H1 (cell line): ENCODE measurements around the gene TMEM117. TPM values are rescaled to one million over a fixed set of nuclear protein-coding genes. Genes with fewer than 3 reads are reported as not detected.

Source experiments
- CTCF ChIA-PET: fragments of 300-600 bp; sonication (Branson Sonifier 250); formaldehyde crosslinking; loops from one replicate; lab custom pipeline; 2021; ENCODE audit not compliant: partially characterized antibody; lab: Charles Lee
- POLR2A ChIA-PET: fragments of 300-600 bp; sonication (Branson Sonifier 250); formaldehyde crosslinking; loops from one replicate; lab custom pipeline; 2021; ENCODE audit warnings: inconsistent platforms; ENCODE audit not compliant: partially characterized antibody; lab: Charles Lee
- DNase-seq, 2 experiments: peaks; one replicate each; pipeline versions ENCODE4 v3.0.0 to v3.0.0-alpha.2; 2010 to 2022; ENCODE audit warnings: low spot score in 2 of 2, low read depth in 1 of 2, mixed read lengths in 1 of 2
- FAIRE-seq: peaks from 2 replicates; lab custom pipeline; 2011; peaks lifted over from hg19 to GRCh38; lab: Jason Lieb, UNC
- H2AFZ ChIP-seq: 2 replicates; pipeline ENCODE4 v1.8.1; 2012; ENCODE audit warnings: low read length, inconsistent platforms
- H2AK5ac ChIP-seq: 2 replicates; pipeline ENCODE4 v1.6.1; 2013; ENCODE audit warnings: low read depth, low read length
- H2BK120ac ChIP-seq: replicated peaks from 2 replicates; pipeline ENCODE3; 2013; ENCODE audit warnings: low read depth, low read length, inconsistent platforms
- H2BK12ac ChIP-seq: 2 replicates; pipeline ENCODE4 v1.6.1; 2013; ENCODE audit warnings: low read depth, low read length
- H2BK15ac ChIP-seq: 2 replicates; pipeline ENCODE4 v1.6.1; 2013; ENCODE audit warnings: low read length
- H2BK20ac ChIP-seq: 2 replicates; pipeline ENCODE4 v1.6.1; 2013; ENCODE audit warnings: low read length
- H2BK5ac ChIP-seq: 2 replicates; pipeline ENCODE4 v1.6.1; 2013; ENCODE audit warnings: low read depth, low read length
- H3K14ac ChIP-seq: 2 replicates; pipeline ENCODE4 v1.6.1; 2013; ENCODE audit warnings: inconsistent platforms; ENCODE audit not compliant: insufficient read length
- H3K18ac ChIP-seq: 2 replicates; pipeline ENCODE4 v1.6.1; 2013; ENCODE audit warnings: low read length; ENCODE audit errors: extremely low read depth
- H3K23ac ChIP-seq: 2 replicates; pipeline ENCODE4 v1.6.1; 2013; ENCODE audit warnings: inconsistent platforms; ENCODE audit not compliant: insufficient read length
- H3K23me2 ChIP-seq: 2 replicates; pipeline ENCODE4 v1.6.1; 2013; ENCODE audit warnings: low read depth, low read length
- H3K27ac ChIP-seq: 2 replicates; pipeline ENCODE4 v1.6.1; 2011; ENCODE audit warnings: low read depth, low read length, inconsistent platforms
- H3K27me3 ChIP-seq, 4 experiments: replicated peaks in 1 of 4; 1 replicate in 1 of 4; 2 replicates in 3 of 4; pipeline versions ENCODE4 v1.6.1 to v1.8.1; 2011 to 2013; ENCODE audit warnings: low read length in 3 of 4, mild to moderate bottlenecking in 3 of 4, inconsistent platforms in 2 of 4, mixed read lengths in 2 of 4, moderate library complexity in 1 of 4; ENCODE audit not compliant: control insufficient read depth in 3 of 4, insufficient read depth in 3 of 4; ENCODE audit errors: extremely low read depth in 1 of 4
- H3K36me3 ChIP-seq, 4 experiments: 2 replicates each; pipeline versions ENCODE4 v1.6.1 to v1.8.1; 2011 to 2013; ENCODE audit warnings: mild to moderate bottlenecking in 4 of 4, low read length in 3 of 4, moderate library complexity in 2 of 4, control low read depth in 1 of 4, inconsistent platforms in 1 of 4; ENCODE audit not compliant: insufficient read depth in 4 of 4, control insufficient read depth in 2 of 4
- H3K4ac ChIP-seq: replicated peaks from 2 replicates; pipeline ENCODE3; 2013; ENCODE audit warnings: low read length, low read depth, mixed read lengths, inconsistent platforms; ENCODE audit not compliant: insufficient read length
- H3K4me1 ChIP-seq, 4 experiments: replicated peaks in 1 of 4; 1 replicate in 1 of 4; 2 replicates in 3 of 4; pipeline versions ENCODE4 v1.6.1 to v1.8.1; 2011 to 2013; ENCODE audit warnings: low read length in 3 of 4, inconsistent platforms in 2 of 4, mixed read lengths in 1 of 4; ENCODE audit not compliant: insufficient read depth in 4 of 4, control insufficient read depth in 3 of 4
- H3K4me2 ChIP-seq, 2 experiments: 2 replicates each; pipeline versions ENCODE4 v1.6.1 to v1.8.1; 2011 to 2013; ENCODE audit warnings: low read depth in 2 of 2, low read length in 2 of 2, control low read depth in 1 of 2, inconsistent platforms in 1 of 2, mild to moderate bottlenecking in 1 of 2; ENCODE audit not compliant: insufficient read depth in 1 of 2
- H3K4me3 ChIP-seq, 4 experiments: fragments of 200-600, 300-600 bp in 1 of 4; sonication (generic), shearing (Covaris generic), sonication (Bioruptor Twin) in 1 of 4; 2 replicates each; pipeline versions ENCODE4 v1.5.1 to v1.8.1; 2011 to 2016; ENCODE audit warnings: low read length in 4 of 4, low read depth in 3 of 4, control low read depth in 2 of 4, inconsistent platforms in 2 of 4, mild to moderate bottlenecking in 2 of 4, mixed read lengths in 1 of 4, moderate library complexity in 1 of 4; ENCODE audit not compliant: insufficient read depth in 2 of 4; ENCODE audit errors: extremely low read depth in 1 of 4
- H3K56ac ChIP-seq: replicated peaks from 2 replicates; pipeline ENCODE3; 2013; ENCODE audit warnings: low read depth, mild to moderate bottlenecking, mixed read lengths, low read length, inconsistent platforms; ENCODE audit not compliant: insufficient read length
- H3K79me1 ChIP-seq: 2 replicates; pipeline ENCODE4 v1.6.1; 2013; ENCODE audit warnings: low read depth, low read length, control low read depth
- H3K79me2 ChIP-seq, 2 experiments: 2 replicates each; pipeline versions ENCODE4 v1.6.1 to v1.8.1; 2012 to 2013; ENCODE audit warnings: low read length in 2 of 2, mild to moderate bottlenecking in 2 of 2, inconsistent platforms in 1 of 2; ENCODE audit not compliant: insufficient read depth in 2 of 2, control insufficient read depth in 1 of 2
- H3K9ac ChIP-seq, 4 experiments: replicated peaks in 1 of 4; 1 replicate in 1 of 4; 2 replicates in 3 of 4; pipeline versions ENCODE4 v1.6.1 to v1.8.1; 2011 to 2013; ENCODE audit warnings: low read depth in 3 of 4, low read length in 3 of 4, control low read depth in 2 of 4, mild to moderate bottlenecking in 2 of 4, moderate library complexity in 2 of 4, inconsistent platforms in 1 of 4; ENCODE audit errors: extremely low read depth in 1 of 4
- H3K9me3 ChIP-seq, 2 experiments: 2 replicates each; pipeline versions ENCODE4 v1.6.1 to v1.8.1; 2012 to 2013; ENCODE audit warnings: mild to moderate bottlenecking in 2 of 2, moderate library complexity in 2 of 2, control low read depth in 1 of 2, inconsistent platforms in 1 of 2, low read depth in 1 of 2, low read length in 1 of 2, mixed read lengths in 1 of 2; ENCODE audit not compliant: insufficient read depth in 2 of 2
- H4K20me1 ChIP-seq, 2 experiments: replicated peaks in 1 of 2; 2 replicates each; pipeline versions ENCODE3 to v1.8.1; 2011 to 2013; ENCODE audit warnings: inconsistent platforms in 2 of 2, low read length in 2 of 2, mild to moderate bottlenecking in 1 of 2; ENCODE audit not compliant: insufficient read depth in 2 of 2, control insufficient read depth in 1 of 2
- H4K5ac ChIP-seq: 2 replicates; pipeline ENCODE4 v1.6.1; 2013; ENCODE audit warnings: low read length, low read depth, mixed read lengths, inconsistent platforms; ENCODE audit not compliant: insufficient read length
- H4K8ac ChIP-seq: 2 replicates; pipeline ENCODE4 v1.8.0; 2013; ENCODE audit warnings: mild to moderate bottlenecking, moderate library complexity, low read length, inconsistent platforms; ENCODE audit not compliant: insufficient read depth; ENCODE audit errors: extremely low read depth
- H4K91ac ChIP-seq: replicated peaks from 2 replicates; pipeline ENCODE3; 2013; ENCODE audit warnings: low read length, mixed read lengths, inconsistent platforms; ENCODE audit not compliant: insufficient read length
- BCL11A ChIP-seq, 2 experiments: IDR thresholded peaks; one replicate each; pipeline ENCODE4 v1.6.1; 2011; ENCODE audit warnings: low read depth in 2 of 2, low read length in 2 of 2, mild to moderate bottlenecking in 2 of 2
- MAFK ChIP-seq: IDR thresholded peaks from 2 replicates; pipeline ENCODE4 v1.6.1; 2012; ENCODE audit warnings: low read depth, mild to moderate bottlenecking, improper control_type of control experiment, low read length
- RNF2 ChIP-seq: fragments of 200-900, 300-1000 bp; sonication (generic); IDR thresholded peaks from 2 replicates; pipeline ENCODE4 v1.7.1; 2016; ENCODE audit warnings: borderline replicate concordance, low read depth, mild to moderate bottlenecking, antibody characterized with exemption, low read length; ENCODE audit not compliant: poor library complexity, severe bottlenecking; ENCODE audit errors: missing control alignments
- SAP30 ChIP-seq: fragments of 300-600 bp; sonication (generic); IDR thresholded peaks from 2 replicates; pipeline ENCODE4 v1.7.1; 2012; ENCODE audit warnings: low read length, moderate library complexity, mild to moderate bottlenecking, inconsistent platforms; ENCODE audit not compliant: insufficient read depth, insufficient replicate concordance
- SIX5 ChIP-seq: IDR thresholded peaks from 2 replicates; pipeline ENCODE4 v1.6.1; 2011; ENCODE audit warnings: mild to moderate bottlenecking, low read depth, low read length
- SP4 ChIP-seq: IDR thresholded peaks from 2 replicates; pipeline ENCODE4 v1.6.1; 2012; ENCODE audit warnings: low read length, inconsistent platforms
- SRF ChIP-seq: IDR thresholded peaks from 2 replicates; pipeline ENCODE4 v1.6.1; 2011; ENCODE audit warnings: mild to moderate bottlenecking, low read depth, low read length, moderate library complexity
- WGBS, 2 experiments: shearing (Covaris generic) in 1 of 2; methylation state at CpG; one replicate each; pipeline versions ENCODE4 v1.1.6 to v1.1.7; 2013 to 2015; ENCODE audit warnings: low lambda C conversion rate in 2 of 2, mixed read lengths in 2 of 2, inconsistent platforms in 1 of 2, low coverage in 1 of 2, missing lambda C conversion rate in 1 of 2; ENCODE audit not compliant: insufficient replicate concordance in 2 of 2, insufficient coverage in 1 of 2, insufficient read length in 1 of 2; ENCODE audit errors: extremely low coverage in 1 of 2, missing lambda C conversion rate in 1 of 2; 5-methylcytosine and 5-hydroxymethylcytosine counted together
- polyA plus RNA-seq, 7 experiments: library from polyadenylated mRNA; depleted of rRNA in 3 of 7; stranded (reverse) in 5 of 7; unstranded in 2 of 7; fragments of >200 nt in 5 of 7; fragments of 200-250 nt in 2 of 7; gene quantifications; 1 replicate in 5 of 7; 2 replicates in 1 of 7; 4 replicates in 1 of 7; pipeline versions ENCODE4 v1.2.1 to v1.2.3, GENCODE V29; 2011 to 2013; ENCODE audit warnings: missing spikeins in 2 of 7, mixed read lengths in 2 of 7
- total RNA-seq: library from RNA; stranded (reverse); fragmentation: NEBNext Ultra II Directional; extraction: Animal tissue kit (Norgen Biotek cat#: 25700); gene quantifications from 2 replicates; pipeline ENCODE4 v1.2.1, GENCODE V29; 2021
- TF ChIP-seq, protein P1 (sequence below): IDR thresholded peaks from 2 replicates; pipeline ENCODE4 v1.6.1; 2011; ENCODE audit warnings: low read depth, mild to moderate bottlenecking, low read length; ENCODE audit not compliant: insufficient read depth

TMEM117 gene
- total and polyA plus RNA-seq, 2 of the 8 experiments (the other 6 are each of a cell fraction or from before 2014, with no cell fraction given): 0.80 to 1.4 TPM

- FAIRE-seq: no peak
- no peak overlapping the region for H3K27ac ChIP-seq
- H3K4me1 ChIP-seq: peaks cover 0 to 5% (median 2%) of the 10 kb centered on the region in 4 experiments; a peak in 2 of 7 replicates
- no peak overlapping the region for H2BK120ac ChIP-seq
- H3K18ac ChIP-seq: no peak overlapping the region
- no peak overlapping the region for H2BK15ac ChIP-seq
- no peak overlapping the region for H3K4ac ChIP-seq
- ChIA-PET CTCF (interaction anchor here (0.6 kb wide), 1 partner anchor 1803 kb away, joined by 3 read pairs; no protein-coding TSS in a partner anchor), POLR2A (interaction anchor here (1.4 kb wide), 1 partner anchor 19 kb away, joined by 4 read pairs; no protein-coding TSS in a partner anchor)
- H2AK5ac ChIP-seq: no peak overlapping the region
- H2AFZ ChIP-seq: no peak overlapping the region
- H4K8ac ChIP-seq: no peak overlapping the region
- H3K9ac ChIP-seq: no peak overlapping the region
- no peak overlapping the region for H3K4me3 ChIP-seq
- no peak overlapping the region for H3K4me2 ChIP-seq
- peaks cover 2% of the 10 kb centered on the region; the same call in 1 of the 2 replicates for H3K23me2 ChIP-seq
- no peak overlapping the region for H4K5ac ChIP-seq
- no peak overlapping the region for H2BK20ac ChIP-seq
- WGBS, 2 experiments: 87% methylated on average over 4 of the region's 4 CpGs; no CpG with 5 or more reads in 1 of the 2 experiments
- no peak overlapping the region for H4K91ac ChIP-seq
- H3K56ac ChIP-seq: no peak overlapping the region
- no peaks in the 10 kb centered on the region for H3K79me1 ChIP-seq
- no peaks in the 10 kb centered on the region for H3K9me3 ChIP-seq
- no peaks in the 10 kb centered on the region for H3K36me3 ChIP-seq
- no peak overlapping the region for H3K14ac ChIP-seq
- H4K20me1 ChIP-seq: no peaks in the 10 kb centered on the region
- no peak overlapping the region for H2BK5ac ChIP-seq
- no peaks in the 10 kb centered on the region for H3K79me2 ChIP-seq
- no peak overlapping the region for H2BK12ac ChIP-seq
- H3K23ac ChIP-seq: no peak overlapping the region
- TF ChIP-seq MAFK (no peak), SIX5 (no peak), SP4 (no peak), SRF (no peak), BCL11A (IDR thresholded peaks at IDR 0.05; ENCODE audit: low read depth in 2 of 2, low read length in 2 of 2) (no peak), RNF2 (no peak), SAP30 (no peak)
- TF ChIP-seq, protein P1, sequence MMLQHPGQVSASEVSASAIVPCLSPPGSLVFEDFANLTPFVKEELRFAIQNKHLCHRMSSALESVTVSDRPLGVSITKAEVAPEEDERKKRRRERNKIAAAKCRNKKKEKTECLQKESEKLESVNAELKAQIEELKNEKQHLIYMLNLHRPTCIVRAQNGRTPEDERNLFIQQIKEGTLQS: no peak
- DNase-seq: no peak
- H3K27me3 ChIP-seq: peaks cover 0 to 25% (median 9%) of the 10 kb centered on the region in 4 experiments; a peak in 5 of 7 replicates
Observed at GRCh38 chr12:43832463-43833168, 3.3 kb upstream of the TMEM117 start.
